ENCODE data around the gene NPLOC4. TPM values are rescaled to one million over a fixed set of nuclear protein-coding genes. Genes with fewer than 3 reads are reported as not detected.

NPLOC4 gene
- total and polyA plus RNA-seq, 2 of the 8 experiments (the other 6 are each of a cell fraction or from before 2014, with no cell fraction given), result 70.7 to 92.7 TPM

DNA sequence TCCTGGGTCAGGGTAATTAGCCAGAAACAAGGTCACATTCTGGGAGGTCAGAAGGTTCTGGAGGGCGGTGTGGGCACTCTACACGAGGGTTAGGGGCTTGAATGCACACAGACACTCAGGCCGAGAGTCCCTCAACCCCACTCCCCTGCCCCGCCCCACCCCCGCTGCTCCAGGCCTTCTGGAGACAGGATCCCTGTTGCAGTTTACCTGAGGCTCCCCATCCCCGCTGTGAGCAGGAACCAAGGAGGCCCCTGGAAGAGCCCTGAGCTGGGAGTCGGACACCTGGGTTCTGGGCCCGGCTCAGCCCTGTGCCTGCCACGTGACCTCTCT, 119.9 kb downstream of the NPLOC4 start (continued):
- TF ChIP-seq SIX5 (IDR thresholded peaks at IDR 0.05; ENCODE audit: low read depth, low read length), result no peak
- TF ChIP-seq HDAC6 (IDR thresholded peaks at IDR 0.05; ENCODE audit: low read depth, low read length), result no peak
- no peak for TF ChIP-seq NANOG (IDR thresholded peaks at IDR 0.05; ENCODE audit: insufficient read depth, low read depth, low read length, poor library complexity, severe bottlenecking)
- no peak for TF ChIP-seq FOSL1 (IDR thresholded peaks at IDR 0.05; ENCODE audit: insufficient read depth, low read depth, low read length)
- TF ChIP-seq, protein P1, sequence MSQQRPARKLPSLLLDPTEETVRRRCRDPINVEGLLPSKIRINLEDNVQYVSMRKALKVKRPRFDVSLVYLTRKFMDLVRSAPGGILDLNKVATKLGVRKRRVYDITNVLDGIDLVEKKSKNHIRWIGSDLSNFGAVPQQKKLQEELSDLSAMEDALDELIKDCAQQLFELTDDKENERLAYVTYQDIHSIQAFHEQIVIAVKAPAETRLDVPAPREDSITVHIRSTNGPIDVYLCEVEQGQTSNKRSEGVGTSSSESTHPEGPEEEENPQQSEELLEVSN (IDR thresholded peaks at IDR 0.05), result no peak
- TF ChIP-seq RBBP5 (IDR thresholded peaks at IDR 0.05; ENCODE audit: borderline replicate concordance, low read depth, low read length), result no peak

Data from H1 (cell line).